Adrenal gland (tissue), 5 donors: Measurements from ENCODE around the gene HMCN2.

Source experiments
- POLR2A ChIP-seq, 2 donors: fragments of 450-650 bp; IDR thresholded peaks; one replicate each; pipeline ENCODE4 v1.6.1; 2017; ENCODE audit warnings: antibody characterized with exemption in 2 of 2, mild to moderate bottlenecking in 2 of 2, moderate library complexity in 1 of 2
- TF ChIP-seq, protein P1 (sequence below), 6 experiments: fragments of 450-650 bp in 4 of 6; fragments of 200-600 bp in 2 of 6; sonication (generic) in 1 of 6; IDR thresholded peaks; 1 replicate in 5 of 6; 2 replicates in 1 of 6; pipeline versions ENCODE4 v1.5.1 to v1.8.0; 2016 to 2021; ENCODE audit warnings: antibody characterized with exemption in 6 of 6, mild to moderate bottlenecking in 2 of 6, moderate library complexity in 1 of 6
- donor health status: DM: no; HTN: no; CAD: no.

- TF ChIP-seq, protein P1, sequence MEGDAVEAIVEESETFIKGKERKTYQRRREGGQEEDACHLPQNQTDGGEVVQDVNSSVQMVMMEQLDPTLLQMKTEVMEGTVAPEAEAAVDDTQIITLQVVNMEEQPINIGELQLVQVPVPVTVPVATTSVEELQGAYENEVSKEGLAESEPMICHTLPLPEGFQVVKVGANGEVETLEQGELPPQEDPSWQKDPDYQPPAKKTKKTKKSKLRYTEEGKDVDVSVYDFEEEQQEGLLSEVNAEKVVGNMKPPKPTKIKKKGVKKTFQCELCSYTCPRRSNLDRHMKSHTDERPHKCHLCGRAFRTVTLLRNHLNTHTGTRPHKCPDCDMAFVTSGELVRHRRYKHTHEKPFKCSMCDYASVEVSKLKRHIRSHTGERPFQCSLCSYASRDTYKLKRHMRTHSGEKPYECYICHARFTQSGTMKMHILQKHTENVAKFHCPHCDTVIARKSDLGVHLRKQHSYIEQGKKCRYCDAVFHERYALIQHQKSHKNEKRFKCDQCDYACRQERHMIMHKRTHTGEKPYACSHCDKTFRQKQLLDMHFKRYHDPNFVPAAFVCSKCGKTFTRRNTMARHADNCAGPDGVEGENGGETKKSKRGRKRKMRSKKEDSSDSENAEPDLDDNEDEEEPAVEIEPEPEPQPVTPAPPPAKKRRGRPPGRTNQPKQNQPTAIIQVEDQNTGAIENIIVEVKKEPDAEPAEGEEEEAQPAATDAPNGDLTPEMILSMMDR (IDR thresholded peaks at IDR 0.05): no peak
- TF ChIP-seq POLR2A (IDR thresholded peaks at IDR 0.05): no peak
Observed at GRCh38 chr9:130405657-130406257, 140.2 kb downstream of the HMCN2 start.
